OCI-LY1 (cell line): ENCODE data around the gene ZER1.
A peak's percentile ranks its signal among the peaks of the same experiment; 100 is the strongest.

Experiments
- H2AFZ ChIP-seq: fragments of 200-600 bp; sonication (generic), shearing (Covaris generic); 2 replicates; pipeline ENCODE4 v1.6.0; 2014; ENCODE audit warnings: antibody characterized with exemption, mild to moderate bottlenecking, low read length
- H3F3A ChIP-seq: fragments of 200-600 bp; sonication (generic), shearing (Covaris generic); 2 replicates; pipeline ENCODE4 v1.6.0; 2014; ENCODE audit warnings: mild to moderate bottlenecking, antibody characterized with exemption, low read length, moderate library complexity; ENCODE audit not compliant: insufficient read depth
- H3K27ac ChIP-seq: fragments of 200-600 bp; sonication (generic); 2 replicates; pipeline ENCODE4 v1.5.1; 2014; ENCODE audit warnings: low read length, mixed run types, mild to moderate bottlenecking, low read depth; ENCODE audit not compliant: poor library complexity, severe bottlenecking
- H3K27me3 ChIP-seq: fragments of 200-600 bp; sonication (generic); 2 replicates; pipeline ENCODE4 v1.6.0; 2014; ENCODE audit warnings: antibody characterized with exemption, mild to moderate bottlenecking, low read length, moderate library complexity; ENCODE audit not compliant: insufficient read depth
- H3K36me3 ChIP-seq: fragments of 200-600 bp; sonication (generic); 2 replicates; pipeline ENCODE4 v1.6.1; 2014; ENCODE audit warnings: mild to moderate bottlenecking, antibody characterized with exemption, low read length, moderate library complexity, mixed read lengths; ENCODE audit not compliant: insufficient read depth
- H3K4me1 ChIP-seq: fragments of 200-600 bp; sonication (generic); 2 replicates; pipeline ENCODE4 v1.5.1; 2014; ENCODE audit warnings: mild to moderate bottlenecking, low read length, moderate library complexity; ENCODE audit not compliant: insufficient read depth, severe bottlenecking
- H3K4me2 ChIP-seq: fragments of 200-600 bp; sonication (generic), shearing (Covaris generic); 2 replicates; pipeline ENCODE4 v1.6.1; 2014; ENCODE audit warnings: low read length
- H3K4me3 ChIP-seq: fragments of 200-600 bp; sonication (generic); 2 replicates; pipeline ENCODE4 v1.5.1; 2014; ENCODE audit warnings: low read length, low read depth, mild to moderate bottlenecking, mixed read lengths; ENCODE audit not compliant: poor library complexity, severe bottlenecking
- H3K79me2 ChIP-seq: fragments of 200-600 bp; shearing (Covaris generic); 2 replicates; pipeline ENCODE4 v1.6.1; 2016; ENCODE audit warnings: mixed run types, low read length, mixed read lengths; ENCODE audit not compliant: insufficient read depth
- H3K9ac ChIP-seq: fragments of 200-600 bp; sonication (generic), shearing (Covaris generic); 2 replicates; pipeline ENCODE4 v1.6.1; 2014; ENCODE audit warnings: mild to moderate bottlenecking, low read length, mixed read lengths
- H3K9me2 ChIP-seq: fragments of 200-600 bp; sonication (generic), shearing (Covaris generic); 2 replicates; pipeline ENCODE4 v1.6.1; 2014; ENCODE audit warnings: low read depth, mild to moderate bottlenecking, low read length, mixed read lengths
- H3K9me3 ChIP-seq: fragments of 200-600 bp; shearing (Covaris generic); 2 replicates; pipeline ENCODE4 v1.6.1; 2014; ENCODE audit warnings: low read length, mixed read lengths
- H4K20me1 ChIP-seq: fragments of 200-600 bp; sonication (generic), shearing (Covaris generic); 2 replicates; pipeline ENCODE4 v1.6.0; 2016; ENCODE audit warnings: mild to moderate bottlenecking, low read length; ENCODE audit not compliant: insufficient read depth
- EZH2 ChIP-seq: fragments of 200-600 bp; sonication (generic), shearing (Covaris generic); IDR thresholded peaks from 2 replicates; pipeline ENCODE4 v1.8.0; 2017; ENCODE audit warnings: borderline replicate concordance, mixed run types, mild to moderate bottlenecking, antibody characterized with exemption, low read length, moderate library complexity, mixed read lengths
- TF ChIP-seq, protein P1 (sequence below): fragments of 200-600 bp; sonication (generic), shearing (Covaris generic); IDR thresholded peaks from 2 replicates; pipeline ENCODE4 v1.5.1; 2017; ENCODE audit warnings: mild to moderate bottlenecking, antibody characterized with exemption, low read length, moderate library complexity, mixed read lengths

Gene ZER1

DNA sequence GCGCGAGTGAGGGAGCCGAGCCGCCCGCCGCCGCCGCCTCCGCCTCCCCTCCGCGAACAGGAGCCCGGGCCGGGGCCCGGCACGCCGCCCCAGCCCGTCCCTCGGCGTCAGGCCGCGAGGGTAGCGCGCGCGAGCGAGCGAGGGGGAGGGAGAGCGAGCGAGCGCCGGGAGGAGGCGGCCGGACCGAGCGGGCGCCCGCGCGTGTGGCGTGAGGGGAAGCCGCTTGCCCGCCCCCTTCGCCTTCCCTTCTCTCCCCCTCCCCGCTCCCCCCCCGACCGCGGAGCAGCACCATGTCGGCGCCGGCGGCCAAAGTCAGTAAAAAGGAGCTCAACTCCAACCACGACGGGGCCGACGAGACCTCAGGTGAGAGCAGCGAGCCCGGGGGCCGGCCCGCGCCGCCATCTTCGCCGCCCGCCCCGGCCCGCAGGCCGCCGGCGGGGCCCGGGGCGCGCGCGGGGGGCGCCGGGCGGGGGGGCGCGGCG is 82.4 kb downstream of the ZER1 start:
- Histone ChIP-seq H3K79me2 (peaks cover 55% of the 10 kb centered on the region), H3K9me3 (no peaks in the 10 kb centered on the region), H3K4me3 (peak overlapping the region; percentile 69), H3F3A (no peaks in the 10 kb centered on the region; the same call in 1 of the 2 replicates), H3K4me1 (peaks cover 54% of the 10 kb centered on the region), H3K4me2 (0 out of 2 replicates have a peak overlapping the region, but pooled peaks have one; percentile 15), H3K9ac (peak overlapping the region; percentile 79), H2AFZ (no peak overlapping the region), H3K9me2 (no peaks in the 10 kb centered on the region), H4K20me1 (peaks cover 8% of the 10 kb centered on the region), H3K27me3 (no peaks in the 10 kb centered on the region), H3K27ac (peak overlapping the region; percentile 35), H3K36me3 (peaks cover 43% of the 10 kb centered on the region)
- TF ChIP-seq EZH2, result no peak
- TF ChIP-seq, protein P1, sequence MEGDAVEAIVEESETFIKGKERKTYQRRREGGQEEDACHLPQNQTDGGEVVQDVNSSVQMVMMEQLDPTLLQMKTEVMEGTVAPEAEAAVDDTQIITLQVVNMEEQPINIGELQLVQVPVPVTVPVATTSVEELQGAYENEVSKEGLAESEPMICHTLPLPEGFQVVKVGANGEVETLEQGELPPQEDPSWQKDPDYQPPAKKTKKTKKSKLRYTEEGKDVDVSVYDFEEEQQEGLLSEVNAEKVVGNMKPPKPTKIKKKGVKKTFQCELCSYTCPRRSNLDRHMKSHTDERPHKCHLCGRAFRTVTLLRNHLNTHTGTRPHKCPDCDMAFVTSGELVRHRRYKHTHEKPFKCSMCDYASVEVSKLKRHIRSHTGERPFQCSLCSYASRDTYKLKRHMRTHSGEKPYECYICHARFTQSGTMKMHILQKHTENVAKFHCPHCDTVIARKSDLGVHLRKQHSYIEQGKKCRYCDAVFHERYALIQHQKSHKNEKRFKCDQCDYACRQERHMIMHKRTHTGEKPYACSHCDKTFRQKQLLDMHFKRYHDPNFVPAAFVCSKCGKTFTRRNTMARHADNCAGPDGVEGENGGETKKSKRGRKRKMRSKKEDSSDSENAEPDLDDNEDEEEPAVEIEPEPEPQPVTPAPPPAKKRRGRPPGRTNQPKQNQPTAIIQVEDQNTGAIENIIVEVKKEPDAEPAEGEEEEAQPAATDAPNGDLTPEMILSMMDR, result no peak

DNA sequence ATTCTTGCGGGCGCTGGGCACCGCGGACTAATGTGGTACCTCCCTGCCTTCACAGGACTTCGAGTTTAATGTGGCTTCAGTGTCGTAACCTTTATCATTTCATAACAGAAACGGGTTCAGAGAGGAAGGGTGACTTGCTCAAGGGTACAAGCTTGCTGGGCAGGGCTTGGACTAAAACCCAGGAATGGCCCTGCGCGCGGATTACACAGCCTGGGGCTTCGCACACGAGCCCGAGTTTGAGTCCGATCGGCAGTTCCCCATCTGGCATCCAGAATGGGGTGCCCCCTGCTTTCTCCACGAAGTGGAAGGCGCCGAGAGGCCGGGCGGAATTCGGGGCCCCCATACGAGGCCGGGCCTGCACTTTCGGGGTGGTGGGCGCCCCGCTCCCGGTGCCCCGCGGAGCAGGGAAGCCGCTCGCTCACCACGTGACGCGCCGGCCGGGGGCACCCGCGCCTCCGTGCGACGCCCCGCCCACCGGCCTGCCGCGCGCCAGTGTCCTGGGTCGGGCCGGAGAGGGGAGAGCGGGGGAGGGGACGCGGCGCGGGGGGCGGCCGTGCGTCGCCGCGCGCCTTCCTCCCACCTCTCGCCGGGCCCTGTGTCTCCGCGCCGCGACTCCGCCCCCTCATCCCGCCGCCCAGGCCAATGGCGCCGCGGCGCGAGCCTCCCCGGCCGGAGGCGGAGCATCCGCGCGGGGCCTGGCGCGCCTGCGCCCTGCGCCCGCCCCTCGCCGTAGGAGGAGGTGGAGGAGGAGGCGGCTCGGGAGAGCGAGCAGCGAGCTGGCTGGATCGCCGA is 83.0 kb downstream of the ZER1 start, which contains the start of gene SET:
SET (plus strand) TSS at position 722 of the 792 bp plus-strand sequence. CDS start 361 bp downstream, outside the sequence.
- Histone ChIP-seq H2AFZ (no peak within 1 kb of the TSS), H3F3A (no peaks in the 10 kb centered on the region; the same call in 1 of the 2 replicates), H3K4me3 (peak within 1 kb of the TSS; percentile 97), H3K9ac (peak within 1 kb of the TSS; percentile 96), H3K9me3 (no peaks in the 10 kb centered on the region), H4K20me1 (peaks cover 8% of the 10 kb centered on the region), H3K27me3 (no peaks in the 10 kb centered on the region), H3K4me2 (peak within 1 kb of the TSS; percentile 87), H3K79me2 (peaks cover 55% of the 10 kb centered on the region), H3K27ac (peak within 1 kb of the TSS; percentile 94), H3K36me3 (peaks cover 41% of the 10 kb centered on the region), H3K9me2 (no peaks in the 10 kb centered on the region), H3K4me1 (peaks cover 54% of the 10 kb centered on the region)
- TF ChIP-seq, protein P1, result no peak
- no peak for TF ChIP-seq EZH2

DNA sequence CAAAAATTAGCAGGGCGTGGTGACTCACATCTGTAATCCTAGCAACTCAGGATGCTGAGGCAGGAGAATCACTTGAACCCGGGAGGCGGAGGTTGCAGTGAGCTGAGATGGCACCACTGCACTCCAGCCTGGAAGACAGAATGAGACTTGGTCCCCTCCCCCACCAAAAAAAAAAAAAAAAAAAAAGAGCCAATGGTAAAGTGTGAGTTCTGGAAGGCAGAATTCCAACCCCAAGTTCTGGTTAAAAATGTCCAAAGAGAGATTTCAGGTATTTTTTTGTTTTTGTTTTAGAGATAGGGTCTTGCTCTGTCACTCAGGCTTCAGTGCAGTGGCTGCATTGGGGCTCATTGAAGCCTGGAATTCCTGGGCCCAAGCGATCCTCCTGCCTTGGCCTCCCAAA is 84.3 kb downstream of the ZER1 start:
- H3K4me3 ChIP-seq, result peak overlapping the region; percentile 90
- peaks cover 8% of the 10 kb centered on the region for H4K20me1 ChIP-seq
- H3K27ac ChIP-seq, result peak overlapping the region; percentile 94
- H3K4me1 ChIP-seq, result peaks cover 64% of the 10 kb centered on the region
- no peaks in the 10 kb centered on the region for H3K9me3 ChIP-seq
- H2AFZ ChIP-seq, result no peak overlapping the region
- peaks cover 28% of the 10 kb centered on the region for H3K36me3 ChIP-seq
- no peak overlapping the region; the same call in 1 of the 2 replicates for H3K9ac ChIP-seq
- no peaks in the 10 kb centered on the region for H3K27me3 ChIP-seq
- peak overlapping the region; percentile 89 for H3K4me2 ChIP-seq
- TF ChIP-seq, protein P1, result no peak
- TF ChIP-seq EZH2, result no peak
- no peaks in the 10 kb centered on the region for H3K9me2 ChIP-seq
- H3F3A ChIP-seq, result no peaks in the 10 kb centered on the region; the same call in 1 of the 2 replicates
- H3K79me2 ChIP-seq, result peaks cover 51% of the 10 kb centered on the region
